ENCODE data around the gene PLIN1. TPM values are rescaled to one million over a fixed set of nuclear protein-coding genes. Genes with fewer than 3 reads are reported as not detected.

Gene PLIN1
- total and polyA plus RNA-seq, 5 donors from 2014 or later: not detected

GRCh38 chr15:89649013-89649625 is 30.0 kb downstream of the PLIN1 start:
- Histone ChIP-seq H3K4me3 (ENCODE audit: low read depth, low read length) (no peak overlapping the region), H3K9me3 (ENCODE audit: control insufficient read depth in 2 of 2, low read length in 2 of 2) (no peaks in the 10 kb centered on the region), H3K27me3 (ENCODE audit: control insufficient read depth, insufficient read depth, low read length) (no peaks in the 10 kb centered on the region), H3K36me3 (ENCODE audit: control insufficient read depth, insufficient read depth, low read length) (no peaks in the 10 kb centered on the region), H3K27ac (ENCODE audit: insufficient read depth, low read length, poor library complexity, severe bottlenecking) (no peak overlapping the region), H3K4me1 (ENCODE audit: control insufficient read depth, insufficient read depth, low read length, poor library complexity, severe bottlenecking) (no peaks in the 10 kb centered on the region)
- DNase-seq: no peak
- Mint-ChIP-seq H3K36me3 (no peaks in the 10 kb centered on the region), H3K27ac (no peak overlapping the region), H3K27me3 (peaks cover 23% of the 10 kb centered on the region), H3K4me1 (peaks cover 0 to 2% (median 0%) of the 10 kb centered on the region in 4 donors), H3K9me3 (no peaks in the 10 kb centered on the region), H3K4me3 (no peak overlapping the region)
- ATAC-seq (ENCODE audit: low read depth in 2 of 2): no peak

GRCh38 chr15:89648106-89649012 is 30.8 kb downstream of the PLIN1 start:
- H3K4me3 Mint-ChIP-seq: no peak overlapping the region
- DNase-seq (no peak), ATAC-seq (ENCODE audit: low read depth in 2 of 2) (no peak)
- H3K36me3 Mint-ChIP-seq: no peaks in the 10 kb centered on the region
- peaks cover 0 to 2% (median 0%) of the 10 kb centered on the region in 4 donors for H3K4me1 Mint-ChIP-seq
- no peaks in the 10 kb centered on the region for H3K36me3 ChIP-seq (ENCODE audit: control insufficient read depth, insufficient read depth, low read length)
- no peaks in the 10 kb centered on the region for H3K27me3 ChIP-seq (ENCODE audit: control insufficient read depth, insufficient read depth, low read length)
- H3K27me3 Mint-ChIP-seq: peaks cover 15% of the 10 kb centered on the region
- no peak overlapping the region for H3K4me3 ChIP-seq (ENCODE audit: low read depth, low read length)
- no peaks in the 10 kb centered on the region for H3K9me3 ChIP-seq (ENCODE audit: control insufficient read depth in 2 of 2, low read length in 2 of 2)
- no peaks in the 10 kb centered on the region for H3K9me3 Mint-ChIP-seq
- no peak overlapping the region for H3K27ac ChIP-seq (ENCODE audit: insufficient read depth, low read length, poor library complexity, severe bottlenecking)
- no peak overlapping the region for H3K27ac Mint-ChIP-seq
- H3K4me1 ChIP-seq (ENCODE audit: control insufficient read depth, insufficient read depth, low read length, poor library complexity, severe bottlenecking): no peaks in the 10 kb centered on the region

- Histone ChIP-seq H3K9me3 (ENCODE audit: control insufficient read depth in 2 of 2, low read length in 2 of 2) (no peaks in the 10 kb centered on the region), H3K4me1 (ENCODE audit: control insufficient read depth, insufficient read depth, low read length, poor library complexity, severe bottlenecking) (no peaks in the 10 kb centered on the region), H3K4me3 (ENCODE audit: low read depth, low read length) (no peak overlapping the region), H3K27ac (ENCODE audit: insufficient read depth, low read length, poor library complexity, severe bottlenecking) (no peak overlapping the region), H3K36me3 (ENCODE audit: control insufficient read depth, insufficient read depth, low read length) (no peaks in the 10 kb centered on the region), H3K27me3 (ENCODE audit: control insufficient read depth, insufficient read depth, low read length) (no peaks in the 10 kb centered on the region)
- no peak for ATAC-seq (ENCODE audit: low read depth in 2 of 2)
- Mint-ChIP-seq H3K4me1 (no peaks in the 10 kb centered on the region), H3K27me3 (peaks cover 10% of the 10 kb centered on the region), H3K4me3 (no peak overlapping the region), H3K9me3 (no peaks in the 10 kb centered on the region), H3K27ac (no peak overlapping the region), H3K36me3 (no peaks in the 10 kb centered on the region)
- peak; percentile 26 to 31 (median 28) for DNase-seq
Observed at GRCh38 chr15:89647191-89647851, 31.8 kb downstream of the PLIN1 start.

- DNase-seq (no peak), ATAC-seq (ENCODE audit: low read depth in 2 of 2) (no peak)
- Histone ChIP-seq H3K27ac (ENCODE audit: insufficient read depth, low read length, poor library complexity, severe bottlenecking) (no peak overlapping the region), H3K27me3 (ENCODE audit: control insufficient read depth, insufficient read depth, low read length) (no peaks in the 10 kb centered on the region), H3K4me1 (ENCODE audit: control insufficient read depth, insufficient read depth, low read length, poor library complexity, severe bottlenecking) (no peaks in the 10 kb centered on the region), H3K36me3 (ENCODE audit: control insufficient read depth, insufficient read depth, low read length) (no peaks in the 10 kb centered on the region), H3K9me3 (ENCODE audit: control insufficient read depth in 2 of 2, low read length in 2 of 2) (no peaks in the 10 kb centered on the region), H3K4me3 (ENCODE audit: low read depth, low read length) (no peak overlapping the region)
- no peaks in the 10 kb centered on the region for H3K4me1 Mint-ChIP-seq
- no peaks in the 10 kb centered on the region for H3K36me3 Mint-ChIP-seq
- H3K9me3 Mint-ChIP-seq: no peaks in the 10 kb centered on the region
- H3K4me3 Mint-ChIP-seq: no peak overlapping the region
- H3K27me3 Mint-ChIP-seq: peaks cover 10% of the 10 kb centered on the region
- no peak overlapping the region for H3K27ac Mint-ChIP-seq
Observed at GRCh38 chr15:89646416-89647141, 32.6 kb downstream of the PLIN1 start.

- Mint-ChIP-seq H3K9me3 (no peaks in the 10 kb centered on the region), H3K27me3 (peaks cover 10% of the 10 kb centered on the region), H3K36me3 (no peaks in the 10 kb centered on the region), H3K27ac (no peak overlapping the region), H3K4me3 (no peak overlapping the region), H3K4me1 (no peaks in the 10 kb centered on the region)
- ATAC-seq (ENCODE audit: low read depth in 2 of 2): no peak
- no peak for DNase-seq
- Histone ChIP-seq H3K9me3 (ENCODE audit: control insufficient read depth in 2 of 2, low read length in 2 of 2) (no peaks in the 10 kb centered on the region), H3K4me1 (ENCODE audit: control insufficient read depth, insufficient read depth, low read length, poor library complexity, severe bottlenecking) (no peaks in the 10 kb centered on the region), H3K27ac (ENCODE audit: insufficient read depth, low read length, poor library complexity, severe bottlenecking) (no peak overlapping the region), H3K27me3 (ENCODE audit: control insufficient read depth, insufficient read depth, low read length) (no peaks in the 10 kb centered on the region), H3K4me3 (ENCODE audit: low read depth, low read length) (no peak overlapping the region), H3K36me3 (ENCODE audit: control insufficient read depth, insufficient read depth, low read length) (no peaks in the 10 kb centered on the region)
Observed at GRCh38 chr15:89645680-89646079, 33.5 kb downstream of the PLIN1 start.

GRCh38 chr15:89642106-89642505 is 37.1 kb downstream of the PLIN1 start:
- H3K27ac ChIP-seq (ENCODE audit: insufficient read depth, low read length, poor library complexity, severe bottlenecking): no peak overlapping the region
- Mint-ChIP-seq H3K4me1 (no peaks in the 10 kb centered on the region), H3K36me3 (no peaks in the 10 kb centered on the region), H3K4me3 (no peak overlapping the region), H3K27me3 (peaks cover 6% of the 10 kb centered on the region), H3K9me3 (peaks cover 0 to 1% (median 0%) of the 10 kb centered on the region in 7 donors), H3K27ac (no peak overlapping the region)
- H3K27me3 ChIP-seq (ENCODE audit: control insufficient read depth, insufficient read depth, low read length): no peaks in the 10 kb centered on the region
- H3K9me3 ChIP-seq (ENCODE audit: control insufficient read depth in 2 of 2, low read length in 2 of 2): no peaks in the 10 kb centered on the region
- ATAC-seq (ENCODE audit: low read depth in 2 of 2) (no peak), DNase-seq (no peak)
- H3K4me3 ChIP-seq (ENCODE audit: low read depth, low read length): no peak overlapping the region
- H3K36me3 ChIP-seq (ENCODE audit: control insufficient read depth, insufficient read depth, low read length): no peaks in the 10 kb centered on the region
- H3K4me1 ChIP-seq (ENCODE audit: control insufficient read depth, insufficient read depth, low read length, poor library complexity, severe bottlenecking): no peaks in the 10 kb centered on the region

- no peak overlapping the region for H3K4me3 ChIP-seq (ENCODE audit: low read depth, low read length)
- H3K4me1 Mint-ChIP-seq: no peaks in the 10 kb centered on the region
- peaks cover 1% of the 10 kb centered on the region for H3K27me3 Mint-ChIP-seq
- H3K36me3 Mint-ChIP-seq: no peaks in the 10 kb centered on the region
- H3K27me3 ChIP-seq (ENCODE audit: control insufficient read depth, insufficient read depth, low read length): no peaks in the 10 kb centered on the region
- no peaks in the 10 kb centered on the region for H3K9me3 ChIP-seq (ENCODE audit: control insufficient read depth in 2 of 2, low read length in 2 of 2)
- DNase-seq (no peak), ATAC-seq (ENCODE audit: low read depth in 2 of 2) (no peak)
- H3K9me3 Mint-ChIP-seq: peaks cover 0 to 1% (median 0%) of the 10 kb centered on the region in 7 donors
- no peak overlapping the region for H3K27ac Mint-ChIP-seq
- H3K36me3 ChIP-seq (ENCODE audit: control insufficient read depth, insufficient read depth, low read length): no peaks in the 10 kb centered on the region
- H3K4me1 ChIP-seq (ENCODE audit: control insufficient read depth, insufficient read depth, low read length, poor library complexity, severe bottlenecking): no peaks in the 10 kb centered on the region
- H3K27ac ChIP-seq (ENCODE audit: insufficient read depth, low read length, poor library complexity, severe bottlenecking): no peak overlapping the region
- H3K4me3 Mint-ChIP-seq: no peak overlapping the region
Observed at GRCh38 chr15:89641053-89641452, 38.1 kb downstream of the PLIN1 start.
